Measurements from ENCODE around the gene TTC21A.

The TTC21A gene

GRCh38 chr3:39114456-39114855 is 7.0 kb downstream of the TTC21A start:
- no peak for DNase-seq (ENCODE audit: low read depth)

- no peak for DNase-seq (ENCODE audit: low read depth)
These were observed 8.4 kb downstream of the TTC21A start for GRCh38 chr3:39115870-39116269.

- no peak for DNase-seq (ENCODE audit: low read depth)
These were observed 10.6 kb downstream of the TTC21A start for GRCh38 chr3:39118079-39118478.

- no peak for DNase-seq (ENCODE audit: low read depth)
These were observed 11.6 kb downstream of the TTC21A start for GRCh38 chr3:39118931-39119660.

GRCh38 chr3:39121621-39122020 is 14.1 kb downstream of the TTC21A start:
- no peak for DNase-seq (ENCODE audit: low read depth)

- DNase-seq (ENCODE audit: low read depth): no peak
These were observed 15.3 kb downstream of the TTC21A start for GRCh38 chr3:39122813-39123212.

- no peak for DNase-seq (ENCODE audit: low read depth)
These were observed 17.7 kb downstream of the TTC21A start for GRCh38 chr3:39124876-39125840.

GRCh38 chr3:39125841-39126500 is 18.5 kb downstream of the TTC21A start:
- no peak for DNase-seq (ENCODE audit: low read depth)

- DNase-seq (ENCODE audit: low read depth): no peak
These were observed 19.1 kb downstream of the TTC21A start for GRCh38 chr3:39126532-39127071.

GRCh38 chr3:39127269-39127907 is 19.9 kb downstream of the TTC21A start:
- DNase-seq (ENCODE audit: low read depth): no peak

- DNase-seq (ENCODE audit: low read depth): no peak
These were observed 20.4 kb downstream of the TTC21A start for GRCh38 chr3:39127908-39128304.

- no peak for DNase-seq (ENCODE audit: low read depth)
These were observed 21.5 kb downstream of the TTC21A start for GRCh38 chr3:39128951-39129350.

GRCh38 chr3:39130026-39130425 is 22.5 kb downstream of the TTC21A start:
- DNase-seq (ENCODE audit: low read depth): no peak

GRCh38 chr3:39130693-39131265 is 23.3 kb downstream of the TTC21A start:
- DNase-seq (ENCODE audit: low read depth): no peak

- DNase-seq (ENCODE audit: low read depth): no peak
These were observed 24.9 kb downstream of the TTC21A start for GRCh38 chr3:39132096-39133092.

- DNase-seq (ENCODE audit: low read depth): no peak
These were observed 25.6 kb downstream of the TTC21A start for GRCh38 chr3:39133093-39133490.

- no peak for DNase-seq (ENCODE audit: low read depth)
These were observed 26.3 kb downstream of the TTC21A start for GRCh38 chr3:39133822-39134221.

GRCh38 chr3:39134305-39134704 is 26.8 kb downstream of the TTC21A start:
- no peak for DNase-seq (ENCODE audit: low read depth)

- no peak for DNase-seq (ENCODE audit: low read depth)
These were observed 27.8 kb downstream of the TTC21A start for GRCh38 chr3:39135170-39135805.
